ENCODE results near the gene PITPNB.

DNA sequence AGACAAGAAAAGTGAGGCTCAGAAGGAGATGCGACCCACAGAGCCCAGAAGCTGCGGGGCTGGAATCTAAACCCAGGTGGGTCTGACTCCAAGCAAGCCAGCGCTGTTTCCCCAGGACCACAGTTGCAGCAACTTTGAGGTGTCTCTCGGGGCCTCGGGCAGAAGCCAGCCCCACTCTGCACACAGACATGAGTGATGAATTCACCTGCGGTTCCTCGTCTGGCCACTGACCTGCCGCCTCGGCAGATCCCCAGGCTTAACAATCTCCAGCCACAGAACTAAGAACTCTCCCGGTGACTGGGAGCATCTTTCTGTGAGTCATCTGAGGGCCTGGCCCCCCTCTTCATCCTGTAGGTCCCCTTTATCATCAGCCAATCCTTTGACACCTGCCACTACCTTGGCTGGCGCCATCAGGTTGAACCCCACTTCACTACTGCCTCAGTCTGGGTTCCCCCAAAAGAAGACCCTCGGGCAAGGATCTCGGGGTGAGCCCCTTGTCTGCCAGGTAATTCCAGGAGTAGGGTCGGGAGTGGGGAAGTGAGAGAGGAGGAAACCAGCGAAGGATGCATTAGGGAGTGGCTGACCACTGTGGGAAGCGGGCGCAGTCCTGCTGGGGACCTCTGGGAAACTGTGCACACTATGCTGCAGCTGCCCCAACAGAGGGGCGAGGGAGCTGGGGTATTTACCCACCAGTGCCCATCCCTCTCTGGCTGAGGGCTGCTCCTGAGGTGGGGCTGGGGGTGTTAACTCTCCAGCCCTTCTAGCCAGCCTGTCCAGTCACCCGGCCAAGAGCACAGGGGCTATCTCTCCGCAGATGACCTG, 84.5 kb downstream of the PITPNB start:
- no peak for TF ChIP-seq POLR2A (IDR thresholded peaks at IDR 0.05)
- TF ChIP-seq, protein P1, sequence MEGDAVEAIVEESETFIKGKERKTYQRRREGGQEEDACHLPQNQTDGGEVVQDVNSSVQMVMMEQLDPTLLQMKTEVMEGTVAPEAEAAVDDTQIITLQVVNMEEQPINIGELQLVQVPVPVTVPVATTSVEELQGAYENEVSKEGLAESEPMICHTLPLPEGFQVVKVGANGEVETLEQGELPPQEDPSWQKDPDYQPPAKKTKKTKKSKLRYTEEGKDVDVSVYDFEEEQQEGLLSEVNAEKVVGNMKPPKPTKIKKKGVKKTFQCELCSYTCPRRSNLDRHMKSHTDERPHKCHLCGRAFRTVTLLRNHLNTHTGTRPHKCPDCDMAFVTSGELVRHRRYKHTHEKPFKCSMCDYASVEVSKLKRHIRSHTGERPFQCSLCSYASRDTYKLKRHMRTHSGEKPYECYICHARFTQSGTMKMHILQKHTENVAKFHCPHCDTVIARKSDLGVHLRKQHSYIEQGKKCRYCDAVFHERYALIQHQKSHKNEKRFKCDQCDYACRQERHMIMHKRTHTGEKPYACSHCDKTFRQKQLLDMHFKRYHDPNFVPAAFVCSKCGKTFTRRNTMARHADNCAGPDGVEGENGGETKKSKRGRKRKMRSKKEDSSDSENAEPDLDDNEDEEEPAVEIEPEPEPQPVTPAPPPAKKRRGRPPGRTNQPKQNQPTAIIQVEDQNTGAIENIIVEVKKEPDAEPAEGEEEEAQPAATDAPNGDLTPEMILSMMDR (IDR thresholded peaks at IDR 0.05) = no peak
